Adrenal gland (tissue), 12 donors: ENCODE data around the gene KIAA0930. TPM values are rescaled to one million over a fixed set of nuclear protein-coding genes. Genes with fewer than 3 reads are reported as not detected.

Experiments used
- DNase-seq, 7 donors: peaks; one replicate each; pipeline ENCODE4 v3.0.0-alpha.2; 2019 to 2020
- H3K27ac ChIP-seq, 5 donors: fragments of 200-600 bp; sonication (generic) in 4 of 5; 1 replicate in 3 of 5; 2 replicates in 2 of 5; pipeline versions ENCODE4 v1.5.1 to v1.8.0; 2016 to 2020; ENCODE audit warnings: mild to moderate bottlenecking in 1 of 5
- H3K27me3 ChIP-seq: fragments of 200-600 bp; 2 replicates; pipeline ENCODE4 v1.8.0; 2021
- H3K36me3 ChIP-seq, 2 donors: fragments of 200-600 bp; replicated peaks in 1 of 2; 1 replicate in 1 of 2; 2 replicates in 1 of 2; pipeline versions ENCODE4 v1.5.1 to v1.8.0; 2018 to 2022
- H3K4me1 ChIP-seq, 2 donors: fragments of 200-600 bp; replicated peaks in 1 of 2; 1 replicate in 1 of 2; 2 replicates in 1 of 2; pipeline versions ENCODE4 v1.5.1 to v1.8.0; 2018 to 2021
- H3K4me3 ChIP-seq, 4 donors: fragments of 200-600 bp; sonication (generic) in 3 of 4; one replicate each; pipeline ENCODE4 v1.5.1; 2016 to 2018
- H3K9me3 ChIP-seq, 3 donors: fragments of 200-600 bp; sonication (generic) in 1 of 3; replicated peaks in 1 of 3; 1 replicate in 2 of 3; 2 replicates in 1 of 3; pipeline versions ENCODE4 v1.5.1 to v1.8.0; 2016 to 2021
- CTCF ChIP-seq, 6 experiments: fragments of 450-650 bp in 4 of 6; fragments of 200-600 bp in 2 of 6; sonication (generic) in 1 of 6; IDR thresholded peaks; 1 replicate in 5 of 6; 2 replicates in 1 of 6; pipeline versions ENCODE4 v1.5.1 to v1.8.0; 2016 to 2021; ENCODE audit warnings: antibody characterized with exemption in 6 of 6, mild to moderate bottlenecking in 2 of 6, moderate library complexity in 1 of 6
- POLR2A ChIP-seq, 2 donors: fragments of 450-650 bp; IDR thresholded peaks; one replicate each; pipeline ENCODE4 v1.6.1; 2017; ENCODE audit warnings: antibody characterized with exemption in 2 of 2, mild to moderate bottlenecking in 2 of 2, moderate library complexity in 1 of 2
- WGBS, 4 donors: extraction: QIAGEN DNeasy Blood & Tissue Kit in 2 of 4; methylation state at CpG; one replicate each; pipeline versions ENCODE4 v1.1.5 to v1.1.7; 2013 to 2017; 5-methylcytosine and 5-hydroxymethylcytosine counted together
- intact Hi-C, 2 donors: fragments of 100-400 bp; cut with DNase I; formaldehyde crosslinking; loops; one replicate each; pipeline versions ENCODE4 v1.14.1 to v1.15.0; 2022 to 2023
- polyA plus RNA-seq, 3 donors: library from polyadenylated mRNA; stranded (reverse); fragments of 200-250 nt in 2 of 3; fragments of 350-450 nt in 1 of 3; fragmentation: Illumina TruSeq in 1 of 3; extraction: RNeasy Lipid Tissue Mini Kit (QIAGEN cat#74804) in 1 of 3; gene quantifications; one replicate each; pipeline ENCODE4 v1.2.3, GENCODE V29; 2013 to 2014
- total RNA-seq, 9 donors: library from RNA; depleted of rRNA in 4 of 9; stranded (reverse); fragments of >200 nt in 4 of 9; fragments of 120-200 nt in 1 of 9; fragmentation: NEBNext Ultra II Directional in 1 of 9; extraction: Animal tissue kit (Norgen Biotek cat#: 25700) in 1 of 9; gene quantifications; one replicate each; pipeline versions ENCODE4 v1.1.0 to v1.2.4, GENCODE V29; 2013 to 2023
- donor health status: healthy with polysubstance abuse.
- donor health status: Bipolar disorder and iron deficiency.
- donor health status: DM: yes; HTN: yes; CAD: no.
- donor health status: DM: no; HTN: no; CAD: no.
- donor health status: DM: no; HTN: no; CAD: no.
- donor health status: DM: yes; HTN: yes; CAD: no.

Gene KIAA0930
- total and polyA plus RNA-seq, 12 donors: 40.3 to 183 (median 96.4) TPM

GRCh38 chr22:45196308-45196707, 44.4 kb downstream of the KIAA0930 start:
- Histone ChIP-seq H3K9me3 (no peaks in the 10 kb centered on the region), H3K4me1 (peaks cover 0 to 8% of the 10 kb centered on the region in 2 donors), H3K27ac (no peak overlapping the region), H3K27me3 (no peaks in the 10 kb centered on the region), H3K36me3 (peaks cover 0 to 50% of the 10 kb centered on the region in 2 donors), H3K4me3 (no peak overlapping the region)
- DNase-seq: peak in 1 of 7 donors; percentile 50
- 90 to 95% (median 93%) methylated on average over 13 to 16 of the region's 16 CpGs for WGBS, 4 donors
- TF ChIP-seq CTCF (IDR thresholded peaks at IDR 0.05) (no peak), POLR2A (IDR thresholded peaks at IDR 0.05) (no peak)
- intact Hi-C loops: no loop called here

GRCh38 chr22:45195616-45196015, 45.1 kb downstream of the KIAA0930 start:
- H3K36me3 ChIP-seq: peaks cover 0 to 47% of the 10 kb centered on the region in 2 donors
- H3K27ac ChIP-seq: no peak overlapping the region
- 92 to 97% (median 95%) methylated on average over 7 of the region's 7 CpGs for WGBS, 4 donors
- no peak for TF ChIP-seq POLR2A (IDR thresholded peaks at IDR 0.05)
- no peak for TF ChIP-seq CTCF (IDR thresholded peaks at IDR 0.05)
- peaks cover 0 to 8% of the 10 kb centered on the region in 2 donors for H3K4me1 ChIP-seq
- no peak overlapping the region for H3K4me3 ChIP-seq
- peak in 1 of 7 donors; percentile 46 for DNase-seq
- H3K27me3 ChIP-seq: no peaks in the 10 kb centered on the region
- intact Hi-C loops: no loop called here
- H3K9me3 ChIP-seq: no peaks in the 10 kb centered on the region

- Histone ChIP-seq H3K27ac (no peak overlapping the region), H3K27me3 (no peaks in the 10 kb centered on the region), H3K4me3 (no peak overlapping the region), H3K9me3 (no peaks in the 10 kb centered on the region), H3K4me1 (peaks cover 0 to 8% of the 10 kb centered on the region in 2 donors), H3K36me3 (peaks cover 0 to 39% of the 10 kb centered on the region in 2 donors)
- WGBS, 4 donors: 91 to 98% (median 94%) methylated on average over 8 to 17 of the region's 17 CpGs
- intact Hi-C loops: no loop called here
- peak in 2 of 7 donors; percentile 18 to 43 for DNase-seq
- TF ChIP-seq POLR2A (IDR thresholded peaks at IDR 0.05) (no peak), CTCF (IDR thresholded peaks at IDR 0.05) (no peak)
Observed at GRCh38 chr22:45194686-45195085, 46.0 kb downstream of the KIAA0930 start.

- Histone ChIP-seq H3K4me1 (peaks cover 0 to 8% of the 10 kb centered on the region in 2 donors), H3K27me3 (no peaks in the 10 kb centered on the region), H3K4me3 (peak overlapping the region in 1 of 4 donors; percentile 23), H3K27ac (peak overlapping the region; percentile 62 to 84 (median 78)), H3K36me3 (peaks cover 0 to 21% of the 10 kb centered on the region in 2 donors), H3K9me3 (no peaks in the 10 kb centered on the region)
- DNase-seq: peak in 6 of 7 donors; percentile 72 to 87 (median 80)
- WGBS, 4 donors: 28 to 41% (median 35%) methylated on average over 9 to 13 of the region's 13 CpGs
- TF ChIP-seq CTCF (IDR thresholded peaks at IDR 0.05) (peak in 2 of 6 experiments; percentile 19 to 24), POLR2A (IDR thresholded peaks at IDR 0.05) (peak in 1 of 2 donors; percentile 75)
- intact Hi-C loops: no loop called here
Observed at GRCh38 chr22:45192701-45193187, 48.0 kb downstream of the KIAA0930 start.
